Activated naive CD4-positive, alpha-beta T cell treated with anti-CD3 and anti-CD28 coated beads for 36 hours (primary cell): ENCODE data around the gene DEUP1. TPM values are rescaled to one million over a fixed set of nuclear protein-coding genes. Genes with fewer than 3 reads are reported as not detected.
"Not testable (repeated sequence)": the region's sequence is repeated elsewhere in the genome, so short reads cannot be mapped to it uniquely, and the experiment has no call there.

Experiments used
- CTCF ChIA-PET: fragments of 350-600 bp; sonication (Branson Sonifier 250); formaldehyde crosslinking; loops from one replicate; lab custom pipeline; 2021; ENCODE audit warnings: antibody characterized with exemption; lab: Charles Lee
- DNase-seq: peaks from one replicate; pipeline ENCODE4 v3.0.0-alpha.2; 2020
- H3K27ac Mint-ChIP-seq: one replicate; pipeline ENCODE4 v1.8.0; 2021; ENCODE audit warnings: mild to moderate bottlenecking, mixed read lengths
- H3K27me3 Mint-ChIP-seq: one replicate; pipeline ENCODE4 v1.8.0; 2021; ENCODE audit warnings: low read depth, mixed read lengths
- H3K36me3 Mint-ChIP-seq: one replicate; pipeline ENCODE4 v1.8.0; 2021; ENCODE audit warnings: low read depth, mixed read lengths
- H3K4me1 Mint-ChIP-seq: one replicate; pipeline ENCODE4 v1.8.0; 2021; ENCODE audit warnings: low read depth, mixed read lengths
- H3K4me3 Mint-ChIP-seq: one replicate; pipeline ENCODE4 v1.8.0; 2021; ENCODE audit warnings: mild to moderate bottlenecking, moderate library complexity, mixed read lengths
- H3K9me3 Mint-ChIP-seq: one replicate; pipeline ENCODE4 v1.8.0; 2021; ENCODE audit warnings: mixed read lengths
- intact Hi-C: fragments of 100-400 bp; cut with micrococcal nuclease; formaldehyde crosslinking; loops from one replicate; pipeline ENCODE4 v1.15.1; 2023
- total RNA-seq, 2 experiments: library from RNA; stranded (reverse); gene quantifications; one replicate each; pipeline ENCODE4 v1.2.3, GENCODE V29; 2021

Gene DEUP1, protein sequence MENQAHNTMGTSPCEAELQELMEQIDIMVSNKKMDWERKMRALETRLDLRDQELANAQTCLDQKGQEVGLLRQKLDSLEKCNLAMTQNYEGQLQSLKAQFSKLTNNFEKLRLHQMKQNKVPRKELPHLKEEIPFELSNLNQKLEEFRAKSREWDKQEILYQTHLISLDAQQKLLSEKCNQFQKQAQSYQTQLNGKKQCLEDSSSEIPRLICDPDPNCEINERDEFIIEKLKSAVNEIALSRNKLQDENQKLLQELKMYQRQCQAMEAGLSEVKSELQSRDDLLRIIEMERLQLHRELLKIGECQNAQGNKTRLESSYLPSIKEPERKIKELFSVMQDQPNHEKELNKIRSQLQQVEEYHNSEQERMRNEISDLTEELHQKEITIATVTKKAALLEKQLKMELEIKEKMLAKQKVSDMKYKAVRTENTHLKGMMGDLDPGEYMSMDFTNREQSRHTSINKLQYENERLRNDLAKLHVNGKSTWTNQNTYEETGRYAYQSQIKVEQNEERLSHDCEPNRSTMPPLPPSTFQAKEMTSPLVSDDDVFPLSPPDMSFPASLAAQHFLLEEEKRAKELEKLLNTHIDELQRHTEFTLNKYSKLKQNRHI
- not detected for total RNA-seq

DNA sequence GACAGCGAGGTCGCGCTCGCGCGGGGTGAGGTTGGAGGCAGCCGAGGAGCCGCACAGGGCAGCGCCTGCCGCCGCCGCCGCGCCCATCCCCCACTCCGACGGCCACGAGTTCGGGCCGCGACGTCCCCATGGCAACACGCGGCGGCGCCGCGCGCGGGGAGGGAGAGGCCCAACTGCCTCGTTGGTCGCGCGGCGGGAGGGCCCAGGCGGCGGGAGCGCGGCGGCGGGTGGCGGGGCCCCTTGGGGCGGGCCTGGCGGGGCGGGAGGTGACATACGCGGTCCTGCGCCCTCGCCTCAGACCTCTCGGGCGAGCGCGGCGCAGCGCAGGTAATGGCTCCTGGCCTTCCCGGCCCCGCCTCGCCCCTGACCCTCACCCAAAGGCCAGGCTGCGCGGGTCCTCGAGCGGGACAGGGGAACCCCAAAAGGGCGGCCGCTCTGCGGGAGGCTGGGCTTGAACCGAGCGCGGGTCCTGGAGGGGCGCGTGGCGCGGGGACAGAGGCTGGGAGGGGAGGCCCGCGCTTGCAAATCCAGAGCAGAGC is at the start of gene DEUP1:
TSS of gene DEUP1 (plus strand) at position 297 of the 539 bp plus-strand sequence. CDS start 1,518 bp downstream, outside the sequence.
- intact Hi-C loops, result loop anchor here (10.0 kb wide), 1 partner anchor 324 kb away; no protein-coding TSS in a partner anchor
- peak within 1 kb of the TSS; percentile 61 for H3K4me3 Mint-ChIP-seq
- H3K4me1 Mint-ChIP-seq, result peaks cover 7% of the 10 kb centered on the region
- H3K9me3 Mint-ChIP-seq, result no peaks in the 10 kb centered on the region
- H3K27me3 Mint-ChIP-seq, result peaks cover 33% of the 10 kb centered on the region
- peak; percentile 31 for DNase-seq
- no peak within 1 kb of the TSS for H3K27ac Mint-ChIP-seq
- H3K36me3 Mint-ChIP-seq, result no peaks in the 10 kb centered on the region
- CTCF ChIA-PET, result interaction anchor here (0.6 kb wide), 1 partner anchor 358 kb away, joined by 4 read pairs; no protein-coding TSS in a partner anchor

DNA sequence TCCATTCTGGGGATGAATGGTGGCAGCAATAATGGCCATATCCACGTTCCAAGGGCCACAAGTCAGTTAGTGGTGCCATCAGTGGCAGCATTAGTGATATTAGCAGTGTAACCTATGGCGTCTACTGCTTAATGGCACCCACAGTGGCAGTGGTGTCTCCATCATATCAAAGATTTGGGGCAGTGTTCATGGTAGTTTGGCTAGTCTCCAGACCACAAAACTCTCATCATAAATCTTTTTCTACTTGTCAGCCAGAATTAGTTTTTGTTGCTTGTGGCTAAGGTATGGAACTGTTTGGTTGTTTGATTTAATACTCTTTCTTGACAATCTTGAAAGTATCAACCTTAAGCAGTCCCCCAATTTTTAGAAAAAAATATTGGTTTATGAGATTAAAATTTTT is 45.1 kb upstream of the DEUP1 start:
- no peaks in the 10 kb centered on the region for H3K9me3 Mint-ChIP-seq
- CTCF ChIA-PET, result interaction anchor here (0.6 kb wide), 1 partner anchor 51 kb away, joined by 3 read pairs; no protein-coding TSS in a partner anchor
- DNase-seq, result no peak
- no peak overlapping the region for H3K27ac Mint-ChIP-seq
- no peak overlapping the region for H3K4me3 Mint-ChIP-seq
- intact Hi-C loops, result no loop called here
- no peaks in the 10 kb centered on the region for H3K4me1 Mint-ChIP-seq
- H3K27me3 Mint-ChIP-seq, result peaks cover 18% of the 10 kb centered on the region
- no peaks in the 10 kb centered on the region for H3K36me3 Mint-ChIP-seq

DNA sequence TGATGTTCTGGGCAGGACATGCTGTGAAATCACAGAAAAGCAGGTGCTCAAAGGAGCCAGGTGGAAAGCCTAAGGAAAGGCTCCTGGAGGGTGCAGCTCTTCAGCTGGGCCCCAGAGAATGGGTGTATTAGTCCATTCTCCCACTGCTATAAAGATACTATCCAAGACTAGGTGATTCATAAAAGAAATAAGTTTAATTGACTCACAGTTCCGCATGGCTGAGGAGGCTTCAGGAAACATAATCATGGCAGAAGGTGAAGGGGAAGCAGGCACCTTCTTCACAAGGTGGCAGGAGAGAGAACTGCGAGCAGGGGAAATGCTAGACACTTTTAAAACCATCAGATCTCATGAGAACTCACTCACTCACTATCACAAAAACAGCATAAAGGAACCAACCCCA is 43.1 kb upstream of the DEUP1 start:
- CTCF ChIA-PET, result no interaction called here
- Mint-ChIP-seq H3K27me3 (peaks cover 24% of the 10 kb centered on the region), H3K36me3 (no peaks in the 10 kb centered on the region), H3K4me3 (no peak overlapping the region), H3K27ac (no peak overlapping the region), H3K9me3 (no peaks in the 10 kb centered on the region), H3K4me1 (no peaks in the 10 kb centered on the region)
- intact Hi-C loops, result no loop called here
- DNase-seq, result no peak

DNA sequence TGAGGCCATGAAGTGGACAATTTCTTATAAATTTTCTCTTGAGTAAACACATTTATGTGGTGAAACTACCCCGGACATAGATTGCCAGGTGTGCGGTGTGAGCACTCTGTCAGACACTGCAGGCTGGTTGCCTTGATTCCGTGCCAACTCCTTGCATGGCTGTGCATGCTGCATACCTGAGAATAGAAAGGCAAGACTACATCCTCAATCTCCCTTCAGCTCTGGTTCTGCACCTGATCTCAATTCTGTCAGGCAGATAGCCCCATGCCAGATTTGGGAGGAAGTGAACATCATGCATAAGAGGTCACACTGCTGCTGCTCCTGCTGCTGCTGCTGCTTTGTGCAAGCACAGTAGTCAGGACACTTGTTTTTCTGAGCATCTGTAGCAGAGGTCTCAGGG is 42.5 kb upstream of the DEUP1 start:
- intact Hi-C loops, result no loop called here
- Mint-ChIP-seq H3K27ac (no peak overlapping the region), H3K9me3 (no peaks in the 10 kb centered on the region), H3K36me3 (no peaks in the 10 kb centered on the region), H3K4me3 (no peak overlapping the region), H3K27me3 (peaks cover 24% of the 10 kb centered on the region), H3K4me1 (no peaks in the 10 kb centered on the region)
- CTCF ChIA-PET, result no interaction called here
- DNase-seq, result no peak

DNA sequence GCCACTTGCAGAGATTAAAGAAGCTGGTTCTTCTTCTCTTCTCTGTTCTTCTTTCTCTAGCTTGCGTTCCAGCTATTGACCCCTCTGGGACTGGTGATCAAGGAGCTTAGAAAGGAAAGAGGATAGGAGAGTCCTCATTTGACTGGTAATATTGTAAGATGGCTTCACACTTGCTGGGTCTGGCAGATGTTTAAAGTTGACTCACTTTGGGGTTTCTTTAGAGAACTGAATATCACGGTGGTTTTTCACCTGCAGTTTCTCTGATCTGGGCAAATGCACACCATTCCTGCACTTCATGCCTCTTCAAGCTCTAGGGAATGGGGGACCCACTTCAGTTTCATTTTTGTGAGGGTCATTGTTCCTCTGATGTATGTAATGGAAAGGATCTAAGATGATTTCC is 41.8 kb upstream of the DEUP1 start:
- H3K4me1 Mint-ChIP-seq, result no peaks in the 10 kb centered on the region
- H3K9me3 Mint-ChIP-seq, result no peaks in the 10 kb centered on the region
- H3K27ac Mint-ChIP-seq, result no peak overlapping the region
- intact Hi-C loops, result no loop called here
- DNase-seq, result no peak
- H3K4me3 Mint-ChIP-seq, result no peak overlapping the region
- H3K27me3 Mint-ChIP-seq, result peaks cover 24% of the 10 kb centered on the region
- no peaks in the 10 kb centered on the region for H3K36me3 Mint-ChIP-seq
- CTCF ChIA-PET, result interaction anchor here (0.6 kb wide), 1 partner anchor 98 kb away, joined by 3 read pairs; no protein-coding TSS in a partner anchor

DNA sequence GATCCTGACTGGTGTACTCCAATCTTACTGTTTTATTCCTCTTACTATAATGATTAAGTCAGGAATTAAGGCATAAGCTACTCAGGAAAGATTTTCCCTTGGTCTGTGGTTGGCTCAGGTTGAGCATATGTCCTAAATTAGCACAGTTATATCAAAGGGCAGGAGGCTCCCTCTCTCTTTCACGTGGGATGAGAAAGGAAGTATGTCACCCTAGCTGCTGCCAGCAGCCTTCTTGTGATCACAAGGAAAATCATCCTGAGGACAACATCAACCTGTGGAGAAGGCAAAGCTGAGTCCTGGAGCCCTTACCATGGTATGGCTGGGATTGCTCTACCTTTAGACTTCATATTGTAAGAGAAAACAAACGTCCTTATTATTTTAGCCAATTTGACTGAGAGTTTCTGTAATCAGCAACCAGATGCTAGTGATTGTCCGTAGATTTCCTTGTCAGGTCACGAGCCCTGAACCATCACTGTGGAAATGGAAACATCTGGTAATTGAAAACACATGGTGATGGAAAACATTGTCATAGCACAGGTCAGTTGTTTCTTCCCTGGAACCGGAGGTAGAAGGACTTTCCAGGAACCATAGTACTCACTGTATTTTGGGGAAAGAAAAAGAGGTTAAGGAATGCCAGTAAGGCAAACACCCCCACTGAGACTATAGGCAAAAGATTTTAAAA is 40.6 kb upstream of the DEUP1 start:
- intact Hi-C loops, result no loop called here
- no peak overlapping the region for H3K27ac Mint-ChIP-seq
- no peak for DNase-seq
- H3K4me3 Mint-ChIP-seq, result no peak overlapping the region
- H3K27me3 Mint-ChIP-seq, result peaks cover 28% of the 10 kb centered on the region
- no peaks in the 10 kb centered on the region for H3K36me3 Mint-ChIP-seq
- H3K9me3 Mint-ChIP-seq, result no peaks in the 10 kb centered on the region
- H3K4me1 Mint-ChIP-seq, result no peaks in the 10 kb centered on the region
- CTCF ChIA-PET, result no interaction called here

DNA sequence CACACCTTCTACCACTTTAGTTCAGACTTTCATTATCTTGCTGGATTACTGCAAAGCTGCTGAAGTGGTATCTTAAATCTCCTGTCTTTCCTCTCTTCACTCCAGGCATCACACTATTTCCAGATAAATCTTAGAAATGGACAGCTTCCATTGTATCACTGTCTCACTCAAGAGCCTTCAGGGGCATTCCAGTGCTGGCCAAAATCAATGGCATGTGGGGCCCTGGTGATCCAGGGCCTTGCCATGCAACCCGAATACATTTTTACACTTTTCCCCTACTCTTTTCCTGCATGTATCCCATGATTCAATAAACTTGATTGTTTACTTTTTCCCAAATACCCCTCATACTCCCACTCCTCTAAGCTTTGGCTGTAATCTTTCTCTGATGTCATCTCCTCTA is 39.4 kb upstream of the DEUP1 start:
- Mint-ChIP-seq H3K4me1 (no peaks in the 10 kb centered on the region), H3K27me3 (peaks cover 28% of the 10 kb centered on the region), H3K4me3 (no peak overlapping the region), H3K9me3 (no peaks in the 10 kb centered on the region), H3K27ac (no peak overlapping the region), H3K36me3 (no peaks in the 10 kb centered on the region)
- intact Hi-C loops, result no loop called here
- CTCF ChIA-PET, result no interaction called here
- DNase-seq, result no peak

DNA sequence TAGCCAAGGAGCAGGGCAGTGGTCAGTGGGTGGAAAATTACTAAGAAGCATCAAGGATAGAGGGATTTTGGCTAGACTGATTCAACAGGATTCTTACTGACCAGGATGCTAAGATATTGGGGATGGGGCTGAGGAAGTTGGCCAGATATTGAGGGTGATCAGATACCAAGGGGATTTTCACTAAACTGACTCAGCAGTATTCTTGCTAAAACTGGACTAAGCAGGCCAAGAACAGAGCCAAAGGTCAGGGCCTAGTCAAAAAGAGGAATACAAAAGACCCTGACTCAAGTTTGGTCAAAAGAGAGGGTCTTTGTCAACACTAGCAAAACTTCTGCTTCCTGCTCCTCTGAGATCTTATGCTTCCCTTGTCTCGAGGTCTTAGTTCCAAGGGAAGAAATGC is 38.6 kb upstream of the DEUP1 start:
- Mint-ChIP-seq H3K9me3 (no peaks in the 10 kb centered on the region), H3K4me3 (no peak overlapping the region), H3K27ac (no peak overlapping the region), H3K27me3 (peaks cover 25% of the 10 kb centered on the region), H3K36me3 (no peaks in the 10 kb centered on the region), H3K4me1 (no peaks in the 10 kb centered on the region)
- no peak for DNase-seq
- intact Hi-C loops, result no loop called here
- CTCF ChIA-PET, result no interaction called here

DNA sequence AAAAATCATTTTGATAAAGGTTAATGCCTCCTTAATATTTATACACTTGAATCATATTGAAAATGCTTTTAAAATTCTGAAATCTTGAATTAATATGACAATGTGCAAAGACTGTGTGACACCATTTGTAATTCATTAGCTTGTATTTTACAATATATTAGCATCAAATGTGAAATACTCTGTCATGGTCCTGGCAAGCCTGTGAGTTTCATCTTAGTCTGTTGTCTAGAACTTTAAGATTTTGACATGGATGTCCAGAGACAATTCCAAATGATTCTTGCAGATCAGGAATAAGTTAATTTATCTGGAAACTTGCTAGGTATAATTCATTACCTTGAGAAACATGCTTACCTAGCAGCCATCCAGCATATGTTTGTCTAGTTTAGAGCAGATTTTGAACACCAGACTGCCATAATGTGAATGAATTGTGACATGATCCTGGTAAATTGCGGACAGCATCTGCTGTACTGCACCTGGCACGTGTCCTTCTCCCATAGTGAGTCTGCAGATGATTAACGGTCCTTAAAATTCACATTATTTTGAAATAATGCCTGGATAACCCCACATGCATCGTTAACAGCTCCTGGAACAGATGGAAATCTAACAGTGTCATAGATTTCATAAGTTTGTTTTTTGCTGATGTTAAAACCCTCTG is 34.5 kb upstream of the DEUP1 start:
- Mint-ChIP-seq H3K36me3 (no peaks in the 10 kb centered on the region), H3K4me3 (no peak overlapping the region), H3K9me3 (no peaks in the 10 kb centered on the region), H3K27ac (no peak overlapping the region), H3K4me1 (no peaks in the 10 kb centered on the region), H3K27me3 (peaks cover 10% of the 10 kb centered on the region)
- intact Hi-C loops, result no loop called here
- DNase-seq, result no peak
- CTCF ChIA-PET, result interaction anchor here (0.7 kb wide), 1 partner anchor 61 kb away, joined by 3 read pairs; no protein-coding TSS in a partner anchor

DNA sequence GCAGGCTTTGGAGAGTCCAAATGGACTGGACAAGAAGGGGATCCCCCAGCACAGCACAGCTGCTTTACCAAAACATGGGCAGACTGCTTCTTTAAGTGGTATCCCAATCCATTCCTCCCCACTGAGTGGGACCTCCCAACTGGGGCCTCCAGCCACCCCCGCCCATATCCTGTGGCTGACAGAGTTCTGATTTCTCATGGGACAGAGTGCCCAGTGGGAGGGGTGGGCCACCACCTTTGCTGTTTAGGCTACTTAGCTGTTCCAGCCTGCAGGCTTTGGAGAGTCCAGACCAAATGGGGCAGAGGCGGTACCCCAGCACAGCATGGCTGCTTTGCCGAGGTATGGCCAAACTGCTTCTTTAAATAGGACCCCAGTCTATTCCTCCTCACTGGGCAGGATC is 26.9 kb upstream of the DEUP1 start:
- Mint-ChIP-seq H3K9me3 (peaks cover under 1% of the 10 kb centered on the region), H3K4me3 (no peak overlapping the region), H3K36me3 (no peaks in the 10 kb centered on the region), H3K27me3 (peaks cover 16% of the 10 kb centered on the region), H3K27ac (no peak overlapping the region), H3K4me1 (no peaks in the 10 kb centered on the region)
- no peak for DNase-seq
- CTCF ChIA-PET, result no interaction called here
- intact Hi-C loops, result no loop called here

DNA sequence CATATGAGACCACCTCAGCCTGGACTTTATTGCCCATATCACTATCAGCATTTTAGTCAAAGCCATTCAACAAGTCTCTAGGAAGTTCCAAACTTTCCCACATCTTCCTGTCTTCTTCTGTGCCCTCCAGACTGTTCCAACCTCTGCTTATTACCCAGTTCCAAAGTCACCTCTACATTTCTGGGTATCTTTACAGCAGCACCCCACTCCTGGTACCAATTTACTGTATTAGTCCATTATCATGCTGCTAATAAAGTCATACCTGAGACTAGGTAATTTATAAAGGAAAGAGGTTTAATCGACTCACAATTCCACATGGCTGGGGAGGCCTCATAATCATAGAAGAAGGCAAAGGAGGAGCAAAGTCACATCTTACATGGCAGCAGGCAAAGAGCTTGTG is 16.1 kb upstream of the DEUP1 start:
- H3K4me1 Mint-ChIP-seq, H3K27me3 Mint-ChIP-seq, H3K27ac Mint-ChIP-seq, H3K4me3 Mint-ChIP-seq, DNase-seq, H3K36me3 Mint-ChIP-seq, CTCF ChIA-PET, intact Hi-C loops: not testable (repeated sequence)
- H3K9me3 Mint-ChIP-seq, result peaks cover 36% of the 10 kb centered on the region
